OCI-LY1 (cell line): ENCODE measurements around the gene LPAR3.

Source experiments
- CTCF ChIP-seq: fragments of 200-600 bp; sonication (generic), shearing (Covaris generic); IDR thresholded peaks from 2 replicates; pipeline ENCODE4 v1.5.1; 2017; ENCODE audit warnings: mild to moderate bottlenecking, antibody characterized with exemption, low read length, moderate library complexity, mixed read lengths
- EZH2 ChIP-seq: fragments of 200-600 bp; sonication (generic), shearing (Covaris generic); IDR thresholded peaks from 2 replicates; pipeline ENCODE4 v1.8.0; 2017; ENCODE audit warnings: borderline replicate concordance, mixed run types, mild to moderate bottlenecking, antibody characterized with exemption, low read length, moderate library complexity, mixed read lengths

GRCh38 chr1:84940481-84940880, 47.5 kb upstream of the LPAR3 start:
- TF ChIP-seq CTCF (no peak), EZH2 (no peak)
